Left colon (tissue), 2 donors: ENCODE results near the gene IQGAP3. TPM values are rescaled to one million over a fixed set of nuclear protein-coding genes. Genes with fewer than 3 reads are reported as not detected.

Experiments used
- ATAC-seq: fragments of 200-7000 bp; cut with Tn5 transposase; one replicate; pipeline ENCODE4 v1.9.1; 2020; ENCODE audit warnings: mild to moderate bottlenecking, moderate library complexity
- DNase-seq, 2 donors: peaks; one replicate each; pipeline ENCODE4 v3.0.0-alpha.2; 2020
- intact Hi-C, 2 donors: fragments of 100-400 bp; cut with DNase I in 1 of 2; cut with micrococcal nuclease in 1 of 2; formaldehyde crosslinking; loops; one replicate each; pipeline versions ENCODE4 v1.11.2 to v1.14.0; 2022; cut with DNase I, micrococcal nuclease
- total RNA-seq, 2 donors: library from RNA; stranded (reverse); fragmentation: NEBNext Ultra II Directional; extraction: Animal tissue kit (Norgen Biotek cat#: 25700); gene quantifications; one replicate each; pipeline ENCODE4 v1.2.1, GENCODE V29; 2021
- donor health status: DM: no; HTN: no; CAD: no.
- donor health status: DM: yes; HTN: yes; CAD: no.

The IQGAP3 gene
- total RNA-seq, 2 donors from 2014 or later, result 2.8 to 10.5 TPM

DNA sequence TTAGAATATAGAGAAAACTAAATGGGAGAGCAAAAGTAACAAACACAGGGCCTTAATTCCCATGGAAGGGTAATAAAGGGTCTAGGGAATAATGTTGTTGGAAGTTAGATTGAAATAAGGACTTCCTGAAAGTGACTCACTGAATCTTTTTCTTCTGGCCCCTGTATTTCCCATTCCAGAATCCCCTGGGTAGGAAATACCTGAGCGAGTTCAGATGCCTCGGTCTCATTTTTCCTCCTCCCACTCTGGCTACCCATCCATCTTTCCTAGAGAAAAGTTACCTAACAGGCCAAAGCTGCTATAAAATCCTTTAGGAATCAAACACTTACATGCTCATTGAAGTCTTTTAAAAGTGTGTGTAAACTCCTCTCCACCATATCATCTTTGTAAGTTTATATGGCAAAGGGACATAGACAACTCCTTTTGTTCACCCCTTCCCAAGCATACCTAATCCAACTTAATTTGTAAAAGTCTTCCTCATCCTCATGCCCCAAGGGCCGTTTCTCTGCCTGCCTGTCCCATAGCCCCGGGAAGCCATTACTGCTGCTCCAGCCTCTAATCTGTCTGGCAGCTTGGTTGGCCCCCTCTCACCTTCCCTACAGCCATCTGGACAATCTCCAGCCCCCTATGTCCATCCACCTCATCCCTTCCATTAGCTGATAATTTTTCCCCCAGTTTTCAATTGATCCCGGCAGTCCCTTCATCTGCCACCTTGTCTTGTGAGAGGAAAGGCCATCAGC, 68.5 kb downstream of the IQGAP3 start:
- intact Hi-C loops, result no loop called here
- ATAC-seq (no peak), DNase-seq (peak in 1 of 2 donors; percentile 27)

DNA sequence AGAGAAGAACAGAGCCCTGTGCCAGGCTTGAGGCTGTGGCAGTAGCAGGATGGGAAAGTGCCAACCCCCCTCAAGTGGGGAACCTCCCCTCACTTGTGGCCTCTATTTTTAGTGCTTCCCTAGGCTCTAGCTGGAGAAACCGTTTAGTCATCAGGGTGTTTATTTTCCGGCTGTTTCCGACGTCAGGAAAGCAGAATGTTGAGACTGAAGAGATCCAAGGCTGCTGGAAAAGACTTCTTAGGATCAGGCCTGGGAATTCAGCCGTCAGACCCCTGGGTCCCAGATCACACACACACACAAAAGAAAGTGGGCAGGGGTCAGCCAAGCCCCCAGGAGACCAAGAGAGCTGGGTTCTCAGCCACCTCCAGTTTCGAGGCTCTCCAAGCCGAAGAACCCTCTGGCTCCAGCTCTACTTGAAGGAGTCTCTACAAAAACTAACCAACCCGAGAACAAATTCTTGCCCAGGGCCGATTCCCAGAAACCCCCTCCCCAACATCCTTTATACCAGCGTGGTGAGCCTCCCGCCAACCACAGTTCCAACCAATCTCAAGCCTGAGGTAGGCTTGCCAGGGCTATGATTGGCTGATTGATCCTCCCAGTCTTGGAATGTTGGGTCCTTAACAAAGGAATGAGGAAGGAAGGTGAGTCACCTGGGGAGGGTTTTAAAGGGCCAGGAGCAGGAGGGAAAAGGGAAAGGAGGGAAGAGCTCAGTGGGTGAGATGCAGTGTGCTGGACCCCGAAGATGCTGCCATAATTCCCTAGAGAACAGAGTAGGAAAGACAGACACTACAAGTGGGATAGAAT, 69.3 kb downstream of the IQGAP3 start:
- DNase-seq, result peak; percentile 64 to 86

DNA sequence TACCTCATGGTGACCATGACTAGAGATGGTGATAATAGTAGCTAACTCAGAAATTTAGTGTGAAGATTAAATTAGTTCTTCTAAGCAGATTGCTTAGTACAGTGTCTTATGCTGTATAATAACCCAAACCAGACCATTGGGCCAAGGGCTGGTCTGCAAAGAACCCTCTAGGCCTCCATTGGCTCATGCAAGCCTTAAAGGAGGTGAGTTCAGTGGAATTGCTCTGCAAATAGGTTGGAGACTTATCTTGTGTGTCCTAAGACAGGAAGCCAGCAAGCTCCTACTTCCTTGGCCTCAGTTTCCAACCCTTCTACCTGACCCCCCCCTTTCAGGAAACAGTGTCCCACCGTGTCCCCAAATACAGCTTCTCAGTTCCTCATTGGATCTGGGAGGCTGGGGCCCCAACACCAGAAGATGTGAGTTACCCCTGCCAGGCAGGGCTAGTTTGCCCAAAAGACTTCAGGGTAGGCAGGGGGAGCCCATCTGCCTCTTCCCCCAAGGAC, 69.9 kb downstream of the IQGAP3 start:
- no peak for DNase-seq
- intact Hi-C loops, result no loop called here
- no peak for ATAC-seq

More for the DNA sequence above, 69.3 kb downstream of the IQGAP3 start:
- peak; percentile 32 for ATAC-seq
- intact Hi-C loops, result no loop called here

DNA sequence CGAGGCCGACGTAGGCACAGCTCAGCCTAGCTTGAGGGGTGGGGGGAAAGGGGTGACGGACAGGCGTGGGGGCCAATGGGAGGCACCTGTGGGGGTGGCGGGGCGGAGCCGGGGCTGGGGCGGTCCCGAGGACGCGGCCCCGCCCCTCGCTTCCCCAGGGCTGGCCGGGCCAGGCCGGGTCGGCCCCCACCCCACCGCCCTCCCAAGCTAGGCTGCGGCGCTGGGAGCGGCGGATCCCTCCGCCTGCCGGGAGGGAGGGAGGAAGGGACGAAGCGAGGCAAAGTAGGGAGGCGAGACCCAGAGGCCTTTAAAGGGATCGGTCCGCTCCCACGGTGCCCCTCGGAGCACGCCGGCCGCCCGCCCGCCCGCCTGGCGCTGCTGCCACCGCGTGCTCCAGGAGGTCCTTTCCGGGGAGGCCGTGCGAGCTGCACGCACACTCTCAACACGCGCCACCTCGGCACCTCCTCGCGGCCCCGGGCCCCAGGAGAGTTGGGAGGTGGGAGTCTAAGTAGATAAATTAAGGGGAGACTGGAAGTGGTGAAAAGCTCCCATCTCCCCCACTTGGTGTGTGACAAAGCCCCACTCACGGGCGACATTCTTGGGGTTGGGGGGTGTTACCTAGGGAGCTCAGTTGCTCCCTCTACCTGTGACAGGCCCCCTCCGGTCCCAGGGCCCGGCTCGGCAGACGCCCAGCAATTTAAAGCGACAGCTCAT, 71.4 kb downstream of the IQGAP3 start:
- ATAC-seq (peak; percentile 72), DNase-seq (peak; percentile 94 to 95)
- intact Hi-C loops, result no loop called here

DNA sequence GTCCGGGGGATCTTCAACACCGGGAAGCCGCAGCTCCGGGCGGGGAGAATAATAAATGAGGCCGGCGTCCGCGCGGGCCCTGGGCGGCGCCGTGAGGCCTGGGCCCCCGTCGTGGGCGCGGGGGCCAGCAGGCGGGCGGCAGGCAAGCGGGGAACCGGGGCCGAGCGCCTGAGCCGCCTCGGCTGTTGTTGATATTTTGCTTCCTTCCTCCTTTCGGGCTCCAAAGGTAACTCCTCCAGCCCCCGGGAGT, 71.9 kb downstream of the IQGAP3 start, which contains the start of gene MEF2D:
Gene MEF2D (minus strand): TSS at position 233 of the 250 bp plus-strand sequence. CDS start 17,483 bp downstream, outside the sequence.
- intact Hi-C loops, result no loop called here
- no peak for ATAC-seq
- no peak for DNase-seq

DNA sequence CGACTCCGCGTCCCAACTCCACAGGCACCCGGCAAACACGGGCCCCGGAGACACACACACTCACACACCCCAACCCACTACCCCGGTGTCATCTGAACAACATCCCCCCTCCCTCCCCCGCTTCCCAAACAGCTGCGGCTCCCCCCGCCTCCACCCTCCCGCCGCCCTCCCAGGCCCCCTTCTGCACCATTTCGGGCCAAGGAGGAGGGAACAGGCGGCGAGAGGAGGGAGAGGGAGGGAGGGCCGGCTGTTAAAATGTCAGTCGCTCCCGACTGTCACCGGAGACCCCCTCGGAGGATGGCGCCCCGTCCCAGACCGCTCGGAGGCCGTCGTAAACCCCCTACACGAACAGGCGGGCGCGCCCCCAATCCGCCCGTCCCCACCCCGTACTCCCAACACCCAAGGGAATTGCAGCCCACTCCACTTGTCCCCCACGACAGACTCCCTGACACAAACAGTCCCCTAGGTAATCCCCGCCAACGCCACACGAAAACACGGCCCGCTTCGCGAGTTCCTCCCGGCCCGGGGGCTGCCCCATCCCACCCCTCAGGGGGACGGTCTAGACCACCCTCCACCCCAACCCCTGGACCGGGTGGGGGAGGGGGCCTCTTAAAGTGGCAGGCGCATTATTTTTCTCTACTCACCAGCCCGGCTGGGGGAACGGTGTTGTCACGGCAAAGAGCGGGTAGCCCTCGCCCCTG, 72.4 kb downstream of the IQGAP3 start:
- DNase-seq, result peak; percentile 63 to 73
- ATAC-seq, result no peak
- intact Hi-C loops, result no loop called here

DNA sequence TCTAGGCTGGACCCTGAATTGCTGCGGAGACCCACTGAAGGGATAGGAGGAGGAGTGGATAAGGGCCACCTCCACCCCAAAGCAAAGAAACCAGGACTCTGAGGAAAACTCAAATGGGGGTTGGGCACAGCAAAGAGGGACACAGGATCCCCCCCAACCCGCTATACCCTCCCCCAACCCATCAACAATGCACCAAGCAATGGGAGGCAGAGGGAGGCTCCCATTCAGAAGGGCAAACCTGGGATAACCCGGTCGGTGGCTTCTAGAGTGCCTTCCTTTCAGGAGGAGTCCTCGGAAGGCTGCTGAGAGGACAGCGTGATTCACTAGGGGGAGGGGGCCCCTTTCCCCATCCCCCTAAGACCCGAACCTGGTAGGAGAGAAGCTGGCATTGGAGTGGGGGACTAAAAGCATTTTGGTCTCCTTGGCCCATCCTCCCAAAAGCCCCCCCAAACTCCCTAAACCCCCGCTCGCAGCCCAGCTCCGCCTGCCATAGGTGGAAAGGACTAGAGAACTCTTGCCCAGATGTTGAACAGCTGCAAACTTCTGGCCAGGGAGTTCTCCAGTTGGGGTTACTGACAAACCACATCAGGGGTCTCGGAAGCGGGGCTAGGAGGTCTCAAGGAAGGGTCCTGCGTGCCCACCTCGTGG, 73.0 kb downstream of the IQGAP3 start:
- ATAC-seq, result no peak
- intact Hi-C loops, result no loop called here
- peak in 1 of 2 donors; percentile 38 for DNase-seq

DNA sequence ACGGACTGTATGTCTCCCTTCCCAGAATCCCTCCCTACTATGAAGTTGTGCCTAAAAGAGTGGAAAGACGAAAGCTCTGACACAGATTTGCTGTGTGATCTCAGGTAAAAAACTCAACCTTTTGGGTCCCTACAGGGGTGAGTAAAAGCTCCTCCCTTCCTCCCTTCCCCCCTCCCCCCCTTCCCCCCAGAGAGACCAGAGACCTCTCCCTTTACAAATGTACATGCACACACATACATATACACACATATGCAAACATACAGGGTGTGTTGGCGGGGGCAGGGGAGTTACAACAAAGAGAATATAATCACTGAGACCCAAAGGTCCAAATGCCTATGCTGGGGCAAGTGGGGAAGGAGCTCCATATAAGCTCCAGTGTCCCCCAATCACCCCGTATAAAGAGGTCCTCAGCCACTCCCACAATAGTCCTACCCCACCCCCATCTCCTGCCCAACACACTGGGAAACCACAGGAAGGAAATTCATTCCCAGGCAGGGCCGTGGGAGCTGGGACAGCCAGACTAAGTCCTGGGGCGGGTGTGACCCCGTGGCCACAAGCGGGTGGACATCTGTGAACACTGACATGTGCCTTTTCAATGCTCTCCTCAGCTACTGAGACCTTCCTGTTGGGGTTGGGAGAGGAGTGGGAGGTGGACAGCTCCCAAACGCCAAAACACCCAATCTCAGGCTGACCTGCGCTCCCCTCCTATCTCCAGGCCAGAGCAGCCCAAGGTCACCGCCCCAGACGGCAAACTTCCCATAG, 73.8 kb downstream of the IQGAP3 start:
- intact Hi-C loops, result no loop called here
- no peak for ATAC-seq
- DNase-seq, result peak; percentile 57 to 68

DNA sequence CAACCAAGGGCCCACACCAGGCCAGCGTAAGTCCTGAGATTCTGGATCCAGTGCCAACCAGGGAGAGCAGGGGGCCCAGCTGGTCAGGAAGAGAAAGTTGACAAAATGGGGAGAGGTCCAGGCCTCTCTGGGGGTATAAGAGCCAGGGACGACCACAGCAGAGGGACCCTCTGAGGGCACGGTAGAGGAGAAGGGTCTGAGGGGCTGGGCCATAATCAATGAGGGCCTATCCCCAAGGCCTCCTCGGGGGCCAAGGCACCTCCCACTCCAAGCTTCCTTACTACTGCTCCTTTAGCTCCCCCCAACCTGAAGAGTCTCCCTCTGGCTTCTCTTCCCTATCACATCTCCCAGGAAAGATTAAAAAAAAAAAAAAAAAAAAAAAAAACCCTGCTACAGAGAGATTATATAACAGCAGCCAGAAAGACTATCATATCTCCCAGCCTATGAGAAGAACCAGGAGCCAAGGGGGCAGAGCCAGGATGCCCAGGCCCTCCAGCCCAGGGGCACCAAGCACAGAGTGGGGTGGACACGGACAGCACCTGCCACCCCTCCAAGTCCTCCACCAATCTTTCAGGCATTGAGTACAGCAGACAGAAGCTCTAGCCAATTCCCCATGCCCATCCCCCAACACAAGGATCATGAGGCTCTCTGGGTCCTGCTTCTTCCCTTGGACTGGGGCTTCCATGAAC, 74.5 kb downstream of the IQGAP3 start:
- ATAC-seq (no peak), DNase-seq (peak in 1 of 2 donors; percentile 40)
- intact Hi-C loops, result no loop called here

DNA sequence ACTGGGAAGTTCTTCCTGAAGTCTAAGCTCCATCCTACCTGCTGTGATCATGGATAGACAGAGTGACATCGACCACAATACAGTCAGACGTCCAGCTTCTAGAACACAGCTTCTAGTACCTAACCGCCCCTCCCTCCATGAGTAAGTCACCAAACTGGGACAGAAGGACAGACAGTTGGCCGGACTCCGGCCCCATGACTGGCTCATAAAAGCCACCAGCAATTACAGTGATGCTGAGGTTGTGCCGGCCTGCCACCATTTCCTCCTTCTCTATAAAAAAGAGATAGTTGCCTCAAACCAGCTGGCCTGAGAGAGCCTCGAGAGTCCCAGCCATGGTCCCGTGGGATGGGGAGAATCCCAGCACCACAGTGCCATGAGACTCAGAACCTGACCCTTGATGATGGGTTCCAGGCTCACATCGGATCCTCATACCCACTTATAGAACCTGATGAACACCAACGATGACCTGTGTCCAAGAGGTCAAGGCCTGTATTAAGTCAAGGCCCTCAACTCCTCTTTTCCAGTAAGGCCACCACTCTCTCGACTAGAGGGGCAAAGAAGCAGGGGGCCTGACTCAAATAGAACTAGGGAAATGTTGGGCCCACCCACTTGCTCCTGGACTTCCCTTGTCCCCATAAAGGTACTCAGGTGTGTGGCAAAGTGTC, 75.2 kb downstream of the IQGAP3 start:
- intact Hi-C loops, result no loop called here
- ATAC-seq (peak; percentile 20), DNase-seq (peak; percentile 61 to 80)

DNA sequence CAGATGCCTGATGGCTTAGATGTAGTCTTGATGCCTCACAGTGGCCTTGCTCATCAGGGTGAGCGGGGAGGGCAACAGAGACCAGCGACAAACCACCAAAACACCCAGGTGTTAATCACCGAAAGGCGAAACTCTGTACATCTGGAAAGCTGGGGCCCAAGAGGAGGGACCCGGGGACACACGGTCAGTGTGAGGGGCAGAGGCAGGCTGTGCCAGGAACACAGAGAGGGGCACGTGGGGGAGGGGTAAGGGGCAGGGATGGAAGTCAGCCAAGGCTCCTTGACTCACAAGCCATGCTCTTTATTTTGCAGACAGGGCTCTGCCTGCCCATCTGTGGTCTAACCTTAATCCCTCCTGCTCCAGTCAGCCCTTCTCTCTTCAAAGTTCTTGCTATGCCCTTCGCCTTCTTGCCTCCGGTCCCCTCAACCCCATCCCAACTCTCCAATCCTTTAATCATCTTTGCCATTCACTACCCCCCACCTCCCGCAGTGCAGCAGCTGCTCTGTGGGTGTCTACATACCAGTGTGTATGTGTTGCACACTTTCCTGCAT, 76.1 kb downstream of the IQGAP3 start:
- DNase-seq (peak; percentile 55 to 60), ATAC-seq (no peak)
- intact Hi-C loops, result no loop called here

DNA sequence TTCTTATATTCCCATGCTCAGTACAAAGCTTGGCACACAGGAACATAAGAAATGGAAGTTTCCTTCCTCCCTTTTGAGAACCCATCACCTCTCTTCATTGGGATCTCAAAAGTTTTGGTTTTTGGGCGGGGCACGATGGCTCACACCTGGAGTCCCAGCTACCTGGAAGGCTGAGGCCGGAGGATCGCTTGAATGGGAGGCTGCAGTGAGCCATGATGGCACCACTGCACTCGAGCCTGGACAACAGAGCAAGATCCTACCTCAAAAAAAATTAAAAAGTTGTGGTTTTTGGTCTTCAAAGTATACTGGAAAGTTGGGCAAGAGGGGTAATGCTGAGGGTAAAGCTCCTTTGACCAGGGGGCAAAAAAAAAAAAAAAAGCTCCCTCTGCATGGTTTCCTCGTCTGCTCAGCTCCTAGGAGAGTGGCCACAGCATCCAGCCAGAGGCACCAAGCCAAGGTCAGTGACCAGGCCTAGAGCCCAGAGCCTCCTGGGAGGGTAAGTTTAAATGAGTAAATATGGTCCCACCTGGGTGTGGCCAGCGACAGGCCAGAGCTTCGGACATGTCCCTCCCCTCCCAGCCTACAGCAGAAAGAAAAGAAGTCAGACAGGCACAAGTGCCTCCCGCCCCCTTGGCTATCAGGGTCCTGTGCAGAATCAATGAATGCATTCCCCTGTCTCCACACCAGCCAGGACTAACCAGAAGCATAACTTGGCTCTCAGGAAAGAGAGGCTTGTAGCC, 76.8 kb downstream of the IQGAP3 start:
- intact Hi-C loops, result no loop called here
- ATAC-seq, result no peak
- DNase-seq, result no peak

DNA sequence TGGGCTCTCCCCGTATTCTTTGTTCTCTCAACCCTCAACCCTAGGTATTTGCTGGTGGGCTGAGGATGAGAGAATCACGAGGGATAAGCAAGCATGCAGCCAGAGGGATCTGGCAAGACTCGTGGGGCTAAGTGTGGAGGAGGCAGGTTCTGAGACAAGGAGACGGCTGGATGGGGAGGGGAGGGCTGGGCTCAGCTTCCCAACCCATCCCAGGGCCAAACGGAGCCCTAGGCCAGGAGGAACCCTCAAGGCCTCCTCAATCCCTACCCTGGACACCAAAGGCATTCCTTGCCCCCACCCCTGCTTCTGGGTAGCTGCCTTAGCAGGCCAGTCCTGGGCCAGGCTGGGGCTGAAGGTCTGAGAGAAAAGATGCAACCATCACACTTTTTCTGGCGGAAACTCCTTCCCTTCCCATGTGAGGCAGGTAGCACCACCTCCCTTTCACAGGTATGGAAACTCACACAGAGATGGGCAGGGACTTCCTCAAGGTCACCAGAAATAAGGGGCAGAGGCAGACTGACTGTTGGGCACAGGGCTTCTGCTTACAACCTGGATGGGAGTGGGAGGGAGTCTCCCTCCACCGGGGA, 78.0 kb downstream of the IQGAP3 start:
- DNase-seq (no peak), ATAC-seq (no peak)
- intact Hi-C loops, result no loop called here

DNA sequence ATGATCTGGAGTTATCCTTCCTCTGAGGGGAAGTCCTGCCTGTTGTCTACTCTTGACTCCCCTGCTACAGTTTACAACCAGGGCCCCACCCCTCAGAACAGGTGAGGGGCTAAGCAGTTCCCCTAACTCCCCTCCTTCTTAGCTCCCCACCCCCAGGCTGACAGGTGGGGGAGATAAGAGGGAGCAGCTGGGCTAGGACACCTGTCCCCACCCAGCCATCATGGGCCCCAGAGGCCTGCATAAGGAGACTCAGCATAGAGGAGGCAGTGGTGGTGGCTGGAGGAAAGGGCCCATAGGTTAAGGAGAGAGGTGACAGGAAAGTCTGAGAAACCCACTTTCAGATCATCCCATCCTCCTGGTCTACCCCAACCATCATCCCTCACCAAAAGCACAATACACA, 78.6 kb downstream of the IQGAP3 start:
- intact Hi-C loops, result no loop called here
- no peak for DNase-seq
- ATAC-seq, result no peak

DNA sequence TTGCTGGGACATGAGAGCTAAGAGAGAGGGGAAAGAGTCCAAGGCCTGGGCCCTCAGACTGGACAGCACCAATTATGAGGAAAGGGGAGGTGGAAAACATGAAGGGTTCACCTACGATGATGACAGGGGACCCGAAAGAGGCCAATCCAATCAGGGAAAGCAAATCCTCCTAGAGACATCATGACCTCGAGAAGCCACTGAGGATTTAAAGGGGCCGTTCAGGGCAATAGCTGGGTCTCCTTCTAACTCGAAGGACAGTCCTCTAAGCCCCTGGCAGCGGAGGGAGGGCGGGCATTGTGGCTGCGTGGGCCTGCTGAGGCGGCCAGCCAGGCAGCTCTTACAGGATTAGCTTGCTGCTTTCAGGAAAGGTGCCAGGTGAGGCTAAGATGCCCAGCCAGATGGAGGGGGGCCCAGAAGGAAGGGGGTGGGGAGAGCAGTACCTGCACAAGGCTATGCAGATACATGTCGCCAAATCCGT, 79.2 kb downstream of the IQGAP3 start:
- no peak for ATAC-seq
- no peak for DNase-seq
- intact Hi-C loops, result no loop called here
